Right kidney (tissue), 1 donor: ENCODE results near the gene SHOX.

Experiments
- DNase-seq: peaks from one replicate; pipeline ENCODE4 v3.0.0-alpha.2; 2016

The SHOX gene

DNA sequence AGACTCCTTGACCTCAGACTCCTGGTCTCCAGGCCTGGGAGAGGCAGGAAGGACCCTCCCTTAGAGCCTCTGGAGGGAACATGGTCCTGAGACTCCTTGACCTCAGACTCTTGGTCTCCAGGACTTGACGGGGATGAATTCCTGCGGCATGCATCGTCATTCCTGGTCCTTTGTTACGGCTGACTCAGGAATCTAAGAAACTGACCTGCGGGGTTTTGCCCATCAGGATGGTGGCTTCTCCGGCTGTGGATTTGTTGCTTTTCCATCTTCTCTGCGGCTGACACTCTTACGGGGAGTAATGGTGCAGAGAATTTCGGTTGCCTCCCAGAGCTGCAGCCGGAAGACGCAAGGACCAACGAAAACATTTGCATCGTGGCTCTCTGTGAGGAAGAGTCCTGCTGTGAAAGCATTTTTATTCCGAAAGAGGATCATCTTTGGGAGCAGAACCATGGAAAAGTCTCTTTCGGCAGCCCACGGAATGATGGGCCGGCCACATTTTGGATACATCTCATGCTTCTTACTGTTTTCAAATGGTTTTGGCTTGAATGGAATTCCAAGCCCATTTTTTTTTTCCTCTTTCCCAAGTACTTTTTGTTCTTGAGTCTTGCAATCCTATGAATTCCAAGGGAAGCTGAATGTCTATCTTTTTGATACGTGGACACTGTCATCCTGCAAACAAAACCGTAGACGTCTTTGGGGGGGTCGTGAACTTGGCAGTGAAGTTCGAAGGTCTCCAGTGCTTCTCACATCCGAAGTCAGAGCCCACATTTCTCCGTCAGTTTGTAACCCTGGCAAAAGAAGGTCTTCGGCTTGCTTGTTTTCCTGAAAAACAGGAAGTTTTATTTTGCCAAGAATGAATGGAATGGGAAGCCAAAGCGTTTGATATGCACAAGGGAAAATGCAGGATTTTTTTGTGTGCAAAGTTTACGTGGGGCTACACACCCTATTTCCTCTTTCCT is 36.5 kb downstream of the SHOX start:
- no peak for DNase-seq

DNA sequence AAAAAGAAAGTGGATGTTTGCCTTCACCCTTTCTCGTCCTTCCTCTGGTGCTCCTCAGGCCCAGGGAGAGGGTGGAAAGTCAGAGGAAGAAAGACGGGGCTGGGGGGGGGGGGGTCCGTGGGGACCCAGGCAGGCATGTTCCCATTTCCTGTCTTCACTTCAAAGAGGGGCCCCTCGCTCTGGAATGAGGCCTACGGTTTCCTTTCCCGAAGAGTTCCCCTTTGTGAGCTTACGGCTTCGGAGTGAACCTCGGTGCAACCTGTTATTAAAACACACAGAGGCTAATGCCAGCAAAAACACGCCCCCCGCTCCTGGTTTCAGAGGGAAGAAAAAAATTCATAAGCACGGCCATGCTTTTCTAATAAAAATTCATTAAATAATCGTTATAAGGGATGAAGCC is 40.1 kb downstream of the SHOX start:
- DNase-seq: no peak

DNA sequence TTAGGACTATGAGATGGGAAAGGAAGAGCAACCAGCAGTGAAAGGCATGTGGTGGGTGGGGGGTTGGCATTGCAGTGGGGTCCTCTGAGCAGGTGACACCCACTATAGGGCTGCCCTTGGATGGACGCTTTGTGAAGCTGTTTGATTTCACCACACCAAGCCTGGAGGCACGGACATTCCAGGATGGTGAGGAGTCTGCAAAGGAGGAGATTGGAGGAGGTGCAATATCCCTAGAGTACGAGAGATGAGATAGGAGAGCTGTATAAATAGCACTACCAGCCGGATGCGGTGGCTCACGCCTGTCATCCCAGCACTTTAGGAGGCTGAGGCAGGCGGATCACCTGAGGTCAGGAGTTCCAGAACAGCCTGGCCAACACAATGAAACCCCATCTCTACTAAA is 42.3 kb downstream of the SHOX start:
- no peak for DNase-seq

GRCh38 chrX:675279-675954 is 44.8 kb downstream of the SHOX start:
- no peak for DNase-seq

DNA sequence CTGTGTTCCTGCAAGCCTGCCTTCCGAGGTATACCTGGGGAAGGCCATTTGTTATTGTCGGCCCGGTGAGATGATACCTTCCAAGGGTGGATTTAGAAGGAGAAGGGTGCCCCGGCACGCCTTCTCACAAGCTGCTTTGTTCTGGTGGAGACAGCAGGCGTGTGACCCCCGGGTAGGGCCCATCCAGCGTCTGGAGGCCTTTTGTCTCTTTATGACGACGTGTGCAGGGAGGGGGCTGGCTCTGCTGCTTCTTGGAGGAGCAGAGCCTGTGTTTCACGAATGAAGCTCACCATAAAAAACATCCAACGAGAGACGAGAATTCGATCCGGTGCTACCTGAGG is 45.3 kb downstream of the SHOX start:
- no peak for DNase-seq

GRCh38 chrX:677376-677775 is 46.8 kb downstream of the SHOX start:
- no peak for DNase-seq

DNA sequence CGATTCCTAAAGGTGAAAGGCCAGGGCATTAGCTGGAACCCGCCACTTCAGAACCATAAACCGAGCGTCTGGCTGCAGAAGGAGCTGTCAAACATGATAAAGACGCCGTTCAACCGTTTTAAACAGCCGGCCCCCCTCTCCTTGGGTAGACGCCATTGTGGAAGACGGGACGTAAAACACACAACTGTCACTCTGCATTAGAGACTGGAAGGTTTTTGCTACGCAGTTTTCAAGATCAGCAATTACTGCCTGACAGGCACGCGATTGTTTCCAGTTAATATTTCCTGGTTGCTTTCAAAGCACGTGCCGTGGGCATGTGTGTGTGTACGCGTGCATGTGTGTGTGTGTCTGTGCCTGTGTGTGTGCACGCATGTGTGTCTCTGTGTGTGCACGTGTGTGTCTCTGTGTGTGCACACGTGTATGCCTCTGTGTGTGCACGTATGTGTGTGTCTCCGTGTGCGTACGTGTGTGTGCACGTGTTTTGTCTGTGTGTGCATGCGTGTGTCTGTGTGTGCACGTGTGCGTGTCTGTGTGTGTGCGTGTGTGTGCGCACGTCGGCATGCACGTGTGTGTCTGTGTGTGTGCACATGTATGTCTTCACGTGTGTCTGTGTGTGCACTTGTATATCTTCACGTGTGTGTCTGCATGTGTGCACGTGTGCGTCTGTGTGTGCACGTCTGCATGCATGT is 48.8 kb downstream of the SHOX start:
- DNase-seq: no peak

- no peak for DNase-seq
These were observed 49.5 kb downstream of the SHOX start for GRCh38 chrX:680062-680461.

DNA sequence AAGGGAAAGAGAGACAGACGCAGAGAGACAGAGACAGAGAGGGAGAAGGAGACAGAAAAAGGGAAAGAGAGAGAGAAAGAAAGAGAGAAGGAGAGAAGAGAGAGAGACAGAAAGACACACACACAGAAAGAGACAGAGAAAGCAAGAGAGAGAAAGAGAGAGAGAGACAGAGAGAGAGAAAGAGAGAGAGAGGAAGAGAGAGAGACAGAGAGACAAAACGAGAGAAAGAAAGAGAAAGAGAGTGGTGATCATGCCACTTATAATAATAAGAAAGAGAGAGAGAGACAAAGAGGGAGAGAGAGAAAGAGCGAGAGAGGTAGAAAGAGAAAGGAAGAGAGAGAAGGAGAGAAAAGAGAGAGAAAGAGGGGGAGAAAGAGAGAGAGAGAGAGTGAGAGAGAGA is 51.4 kb downstream of the SHOX start:
- DNase-seq: no peak

DNA sequence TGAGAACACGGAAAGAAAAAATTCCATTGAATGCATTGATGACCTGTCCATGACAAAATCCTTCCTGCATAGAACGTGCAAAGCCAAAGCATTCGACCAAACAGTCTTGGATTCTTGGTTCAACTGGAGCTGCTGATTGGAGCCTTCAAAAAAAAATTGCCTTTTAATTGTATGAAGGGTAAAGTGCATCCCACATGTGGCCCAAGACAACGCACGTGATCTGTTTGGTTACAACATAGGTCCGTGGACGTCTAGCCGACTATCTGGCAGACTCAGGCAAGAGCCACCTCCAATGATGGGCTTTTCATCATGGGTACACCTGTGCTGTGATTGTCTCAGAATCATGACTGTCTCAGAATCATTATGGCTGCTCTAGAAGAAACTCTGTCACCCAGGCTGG is 52.3 kb downstream of the SHOX start:
- no peak for DNase-seq

DNA sequence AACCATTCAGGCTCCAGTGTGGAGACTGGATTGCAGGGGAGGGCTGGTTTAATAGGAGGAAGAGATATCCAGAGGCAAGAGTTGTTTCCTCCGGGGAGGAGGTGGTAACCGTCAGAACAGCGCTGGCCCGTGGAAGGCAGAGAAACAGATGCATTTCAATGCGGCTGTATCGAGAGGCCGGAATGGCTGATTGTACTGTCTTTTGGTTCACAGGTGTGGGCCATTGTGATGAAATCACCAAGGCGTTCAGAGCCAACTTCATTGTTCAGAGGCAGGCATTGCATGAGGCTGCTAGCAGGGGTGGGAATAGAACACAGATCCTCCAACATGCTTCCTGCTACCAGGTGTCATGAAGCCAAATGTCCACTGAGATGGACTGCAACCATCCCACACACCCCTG is 53.0 kb downstream of the SHOX start:
- no peak for DNase-seq

DNA sequence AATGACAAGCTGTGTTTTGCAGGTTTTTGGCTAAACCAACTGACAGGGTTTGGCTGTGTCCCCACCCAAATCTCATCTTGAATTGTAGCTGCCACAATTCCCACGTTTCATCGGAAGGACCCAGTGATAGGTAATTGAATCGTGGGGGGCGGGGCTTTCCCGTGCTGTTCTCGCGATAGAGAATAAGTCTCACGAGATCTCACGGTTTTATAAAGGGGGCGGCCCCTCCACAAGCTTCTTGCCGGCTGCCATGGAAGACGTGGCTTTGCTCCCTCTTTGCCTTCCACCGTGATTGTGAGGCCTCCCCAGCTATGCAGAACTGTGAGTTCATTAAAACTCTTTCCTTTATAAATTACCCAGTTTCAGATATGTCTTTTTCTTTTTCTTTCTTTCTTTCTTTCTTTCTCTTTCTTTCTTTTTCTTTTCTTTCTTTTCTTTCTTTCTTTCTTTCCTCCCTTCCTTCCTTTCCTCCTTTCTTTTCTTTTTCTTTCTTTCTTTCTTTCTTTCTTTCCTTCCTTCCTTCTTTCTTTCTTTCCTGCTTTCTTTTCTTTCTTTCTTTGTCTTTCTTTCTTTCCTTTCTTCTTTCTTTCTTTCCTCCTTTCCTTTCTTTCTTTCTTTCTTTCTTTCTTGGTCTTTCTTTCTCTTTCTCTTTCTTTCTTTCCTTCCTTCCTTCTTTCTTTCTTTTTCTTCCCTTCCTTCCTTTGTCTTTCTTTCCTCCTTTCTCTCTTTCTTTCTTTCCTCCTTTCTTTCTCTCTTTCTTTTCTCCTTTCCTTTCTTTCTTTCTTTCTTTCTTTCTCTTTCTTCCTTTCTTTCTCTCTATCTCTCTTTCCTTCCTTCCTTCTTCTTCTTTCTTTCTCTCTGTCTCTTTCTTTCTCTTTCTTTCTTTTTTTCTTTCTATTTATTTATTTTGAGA is 54.8 kb downstream of the SHOX start:
- DNase-seq: no peak

GRCh38 chrX:689983-690382 is 59.4 kb downstream of the SHOX start:
- DNase-seq: no peak

- no peak for DNase-seq
These were observed 64.2 kb downstream of the SHOX start for GRCh38 chrX:694800-695199.

DNA sequence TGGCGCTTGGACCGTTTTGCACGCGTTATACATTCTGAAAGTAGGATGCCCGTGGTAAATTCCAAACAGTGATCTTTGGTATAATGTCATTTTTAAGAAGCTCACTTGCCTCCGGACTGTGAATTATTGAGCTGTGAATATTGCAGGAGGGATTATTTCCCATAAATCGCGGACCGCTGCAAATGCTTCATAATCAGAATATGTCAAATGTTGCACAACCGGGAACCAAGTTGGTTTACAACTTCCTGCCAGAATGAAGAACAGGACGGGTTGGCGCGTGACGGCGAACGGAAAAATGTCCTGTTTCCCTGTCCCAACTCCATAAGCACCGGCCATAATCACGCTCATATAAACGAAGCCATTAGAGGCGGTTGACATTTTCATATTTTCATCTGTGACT is 67.6 kb downstream of the SHOX start:
- no peak for DNase-seq

DNA sequence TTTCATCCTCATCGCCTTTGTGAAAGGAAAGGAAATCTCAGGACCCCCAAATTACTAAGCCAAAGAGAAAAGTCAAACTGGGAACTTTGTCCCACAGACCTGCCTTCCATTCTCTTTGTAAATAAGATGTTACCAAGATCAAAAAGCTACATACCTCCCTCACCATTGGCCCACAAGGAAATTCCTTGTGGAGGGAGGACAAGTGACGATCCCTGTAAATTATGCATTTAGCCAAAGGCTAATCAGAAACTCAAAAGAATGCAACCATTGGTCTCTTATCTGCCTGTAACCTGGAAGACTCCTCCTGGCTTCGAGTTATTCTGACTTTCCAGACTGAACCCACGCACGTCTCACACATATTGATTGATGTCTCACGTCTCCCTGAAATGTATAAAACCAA is 70.3 kb downstream of the SHOX start:
- DNase-seq: no peak

- no peak for DNase-seq
These were observed 71.1 kb downstream of the SHOX start for GRCh38 chrX:701673-702072.

GRCh38 chrX:703466-703865 is 72.9 kb downstream of the SHOX start:
- no peak for DNase-seq

GRCh38 chrX:703866-704265 is 73.3 kb downstream of the SHOX start:
- DNase-seq: no peak
